Breast epithelium (tissue), 4 donors: ENCODE measurements around the gene KLHDC7B. TPM values are rescaled to one million over a fixed set of nuclear protein-coding genes. Genes with fewer than 3 reads are reported as not detected.
A peak's percentile ranks its signal among the peaks of the same experiment; 100 is the strongest.

ENCODE experiments used
- DNase-seq, 2 donors: peaks; one replicate each; pipeline ENCODE4 v3.0.0-alpha.2; 2019; ENCODE audit warnings: low spot score in 2 of 2
- H3K27ac ChIP-seq, 2 donors: fragments of 200-600 bp; sonication (generic) in 1 of 2; one replicate each; pipeline ENCODE4 v1.5.1; 2016 to 2019; ENCODE audit warnings: mild to moderate bottlenecking in 1 of 2
- H3K27me3 ChIP-seq, 2 donors: fragments of 200-600 bp; sonication (generic) in 1 of 2; one replicate each; pipeline versions ENCODE4 v1.5.1 to v1.6.0; 2017 to 2019; ENCODE audit warnings: control low read depth in 1 of 2, mild to moderate bottlenecking in 1 of 2
- H3K36me3 ChIP-seq: fragments of 200-600 bp; one replicate; pipeline ENCODE4 v1.5.1; 2019
- H3K4me1 ChIP-seq, 2 donors: fragments of 200-600 bp; sonication (generic); one replicate each; pipeline ENCODE4 v1.5.1; 2016 to 2019; ENCODE audit warnings: control low read depth in 1 of 2
- H3K4me3 ChIP-seq, 3 donors: fragments of 200-600 bp; sonication (generic); 1 replicate in 2 of 3; 2 replicates in 1 of 3; pipeline ENCODE4 v1.5.1; 2016 to 2019; ENCODE audit warnings: mild to moderate bottlenecking in 3 of 3, moderate library complexity in 2 of 3
- H3K9me3 ChIP-seq, 2 donors: fragments of 200-600 bp; sonication (generic) in 1 of 2; one replicate each; pipeline ENCODE4 v1.5.1; 2016 to 2019; ENCODE audit warnings: control low read depth in 1 of 2
- CTCF ChIP-seq, 3 donors: fragments of 450-650 bp; IDR thresholded peaks; one replicate each; pipeline ENCODE4 v1.5.1; 2016 to 2017; ENCODE audit warnings: antibody characterized with exemption in 3 of 3, mild to moderate bottlenecking in 3 of 3, moderate library complexity in 3 of 3
- POLR2A ChIP-seq: fragments of 450-650 bp; IDR thresholded peaks from one replicate; pipeline ENCODE4 v1.6.1; 2016; ENCODE audit warnings: antibody characterized with exemption, mild to moderate bottlenecking, moderate library complexity
- POLR2AphosphoS5 ChIP-seq, 3 donors: sonication (generic); formaldehyde crosslinking; IDR thresholded peaks; one replicate each; pipeline ENCODE4 v1.6.1; 2017; ENCODE audit warnings: antibody characterized with exemption in 3 of 3
- intact Hi-C: fragments of 100-400 bp; cut with DNase I; formaldehyde crosslinking; loops from one replicate; pipeline ENCODE4 v1.15.1; 2023; ENCODE audit warnings: low total_unique reads
- total RNA-seq, 3 donors: library from RNA; depleted of rRNA; stranded (reverse); fragments of >200 nt; gene quantifications; one replicate each; pipeline ENCODE4 v1.1.0, GENCODE V29; 2016

The KLHDC7B gene
- total RNA-seq, 3 donors from 2014 or later = 0.16 to 0.33 (median 0.29) TPM

- TF ChIP-seq CTCF (IDR thresholded peaks at IDR 0.05) (no peak), POLR2AphosphoS5 (IDR thresholded peaks at IDR 0.05) (no peak), POLR2A (no peak)
- Histone ChIP-seq H3K4me3 (peak overlapping the region; percentile 68 to 89 (median 89)), H3K27me3 (no peaks in the 10 kb centered on the region), H3K27ac (peak overlapping the region; percentile 97 to 98), H3K4me1 (peaks cover 0 to 16% of the 10 kb centered on the region in 2 donors), H3K9me3 (no peaks in the 10 kb centered on the region), H3K36me3 (no peaks in the 10 kb centered on the region)
- intact Hi-C loops = loop anchor here (1.0 to 10.0 kb wide), 2 partner anchors 21 to 254 kb away; partner anchors contain the start of genes HDAC10 and TYMP
- DNase-seq = no peak
Observed at GRCh38 chr22:50508897-50509296, 36.8 kb upstream of the KLHDC7B start.

GRCh38 chr22:50513175-50513574 is 32.5 kb upstream of the KLHDC7B start:
- no peak for DNase-seq
- Histone ChIP-seq H3K27me3 (no peaks in the 10 kb centered on the region), H3K9me3 (no peaks in the 10 kb centered on the region), H3K4me1 (peaks cover 0 to 8% of the 10 kb centered on the region in 2 donors), H3K27ac (no peak overlapping the region), H3K4me3 (no peak overlapping the region), H3K36me3 (no peaks in the 10 kb centered on the region)
- no peak for TF ChIP-seq POLR2AphosphoS5 (IDR thresholded peaks at IDR 0.05)
- no peak for TF ChIP-seq CTCF (IDR thresholded peaks at IDR 0.05)
- TF ChIP-seq POLR2A = no peak
- intact Hi-C loops = no loop called here

DNA sequence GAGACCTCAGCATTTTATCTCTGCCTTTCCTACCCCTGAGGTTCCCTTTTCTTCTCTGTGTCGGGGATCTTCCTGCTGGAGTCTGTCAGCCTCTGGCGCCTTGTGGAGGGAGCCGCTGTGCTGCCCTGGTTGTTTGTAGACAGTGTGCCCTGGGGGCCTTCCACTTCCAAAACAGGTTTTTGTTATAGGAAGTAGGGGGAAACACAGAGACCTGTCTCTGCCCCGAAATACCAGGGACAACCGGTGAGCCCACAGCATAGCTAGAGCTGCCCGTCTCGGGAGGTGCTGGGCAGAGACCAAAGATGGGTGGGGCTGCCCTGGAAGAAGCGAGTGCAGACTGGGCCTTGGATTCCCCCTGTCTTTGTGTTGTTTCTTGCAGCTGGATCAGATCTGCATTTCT is 29.6 kb upstream of the KLHDC7B start:
- no peak overlapping the region for H3K4me3 ChIP-seq
- intact Hi-C loops = no loop called here
- H3K27me3 ChIP-seq = no peaks in the 10 kb centered on the region
- no peaks in the 10 kb centered on the region for H3K36me3 ChIP-seq
- DNase-seq = no peak
- no peaks in the 10 kb centered on the region for H3K4me1 ChIP-seq
- no peak for TF ChIP-seq CTCF (IDR thresholded peaks at IDR 0.05)
- TF ChIP-seq POLR2AphosphoS5 (IDR thresholded peaks at IDR 0.05) = no peak
- TF ChIP-seq POLR2A = no peak
- H3K9me3 ChIP-seq = no peaks in the 10 kb centered on the region
- no peak overlapping the region for H3K27ac ChIP-seq

DNA sequence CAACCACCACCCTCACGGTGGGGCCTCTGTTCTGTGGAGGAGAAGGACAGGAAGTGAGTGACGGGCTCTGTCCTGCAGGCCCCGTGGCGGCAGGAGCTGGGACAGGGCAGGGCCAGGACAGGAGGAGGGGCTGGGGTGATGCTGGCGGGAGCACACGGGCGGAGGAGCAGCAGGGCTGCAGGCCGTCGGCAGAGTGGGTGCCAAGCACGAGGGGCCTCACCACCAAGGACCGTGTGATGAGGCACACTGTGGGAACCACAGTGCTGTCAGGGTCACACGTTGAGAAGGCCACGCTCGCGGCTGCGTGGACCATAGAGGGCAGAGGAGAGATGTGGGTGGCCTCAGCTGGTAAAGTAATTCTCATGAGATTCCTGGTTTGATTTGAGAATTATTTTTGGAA is 28.8 kb upstream of the KLHDC7B start:
- peaks cover 1% of the 10 kb centered on the region for H3K36me3 ChIP-seq
- intact Hi-C loops = no loop called here

More for the DNA sequence above, 28.8 kb upstream of the KLHDC7B start:
- H3K9me3 ChIP-seq = no peaks in the 10 kb centered on the region
- no peak for TF ChIP-seq POLR2AphosphoS5 (IDR thresholded peaks at IDR 0.05)
- no peak for TF ChIP-seq POLR2A
- TF ChIP-seq CTCF (IDR thresholded peaks at IDR 0.05) = no peak
- H3K4me1 ChIP-seq = no peaks in the 10 kb centered on the region
- no peak for DNase-seq
- H3K4me3 ChIP-seq = no peak overlapping the region
- no peaks in the 10 kb centered on the region for H3K27me3 ChIP-seq
- no peak overlapping the region for H3K27ac ChIP-seq
